DMS 273 (cell line): ENCODE data around the gene ABLIM2.

Experiments used
- DNase-seq: peaks from one replicate; lab custom pipeline; 2025; ENCODE audit not compliant: unreplicated experiment; lab: John Stamatoyannopoulos, UW

The ABLIM2 gene

GRCh38 chr4:7989654-7990053 is 169.0 kb downstream of the ABLIM2 start:
- no peak for DNase-seq

GRCh38 chr4:7988437-7988836 is 170.2 kb downstream of the ABLIM2 start:
- DNase-seq = no peak

- DNase-seq = peak; percentile 83
These were observed 171.2 kb downstream of the ABLIM2 start for GRCh38 chr4:7987148-7987989.

- no peak for DNase-seq
These were observed 172.6 kb downstream of the ABLIM2 start for GRCh38 chr4:7985891-7986441.

GRCh38 chr4:7985072-7985471 is 173.5 kb downstream of the ABLIM2 start:
- no peak for DNase-seq

- DNase-seq = no peak
These were observed 174.2 kb downstream of the ABLIM2 start for GRCh38 chr4:7984286-7984925.

GRCh38 chr4:7983296-7983695 is 175.3 kb downstream of the ABLIM2 start:
- no peak for DNase-seq

GRCh38 chr4:7981738-7982394 is 176.7 kb downstream of the ABLIM2 start:
- DNase-seq = no peak

GRCh38 chr4:7980036-7980435 is 178.6 kb downstream of the ABLIM2 start:
- no peak for DNase-seq

- DNase-seq = no peak
These were observed 179.0 kb downstream of the ABLIM2 start for GRCh38 chr4:7979652-7979968.

GRCh38 chr4:7978907-7979651 is 179.5 kb downstream of the ABLIM2 start:
- no peak for DNase-seq

- no peak for DNase-seq
These were observed 180.1 kb downstream of the ABLIM2 start for GRCh38 chr4:7978489-7978888.

GRCh38 chr4:7976634-7977033 is 182.0 kb downstream of the ABLIM2 start:
- DNase-seq = no peak

- no peak for DNase-seq
These were observed 182.6 kb downstream of the ABLIM2 start for GRCh38 chr4:7976025-7976424.

GRCh38 chr4:7974425-7974824 is 184.2 kb downstream of the ABLIM2 start:
- no peak for DNase-seq

- no peak for DNase-seq
These were observed 185.1 kb downstream of the ABLIM2 start for GRCh38 chr4:7973545-7973981.

GRCh38 chr4:7971881-7972500 is 186.6 kb downstream of the ABLIM2 start:
- DNase-seq = no peak

GRCh38 chr4:7971159-7971631 is 187.4 kb downstream of the ABLIM2 start:
- no peak for DNase-seq

GRCh38 chr4:7970361-7970946 is 188.2 kb downstream of the ABLIM2 start:
- DNase-seq = no peak

GRCh38 chr4:7968262-7968896 is 190.2 kb downstream of the ABLIM2 start:
- DNase-seq = no peak
